Left lung (tissue), 10 donors: ENCODE measurements around the gene DYRK4. TPM values are rescaled to one million over a fixed set of nuclear protein-coding genes. Genes with fewer than 3 reads are reported as not detected.

ENCODE experiments used
- ATAC-seq: fragments of 200-7000 bp; cut with Tn5 transposase; one replicate; pipeline ENCODE4 v1.9.1; 2020; ENCODE audit warnings: moderate library complexity
- DNase-seq, 4 donors: peaks; one replicate each; pipeline ENCODE4 v3.0.0-alpha.2; 2013 to 2020
- H3K27ac ChIP-seq, 2 donors: fragments of 200-600 bp; sonication (generic) in 1 of 2; one replicate each; pipeline versions ENCODE4 v1.5.0 to v1.8.0; 2020 to 2021
- H3K27me3 ChIP-seq, 2 donors: fragments of 200-600 bp; sonication (generic) in 1 of 2; one replicate each; pipeline versions ENCODE4 v1.5.0 to v1.8.0; 2020 to 2021
- H3K36me3 ChIP-seq, 2 donors: fragments of 200-600 bp; sonication (generic) in 1 of 2; one replicate each; pipeline versions ENCODE4 v1.5.0 to v1.8.0; 2020 to 2021
- H3K4me1 ChIP-seq, 2 donors: fragments of 200-600 bp; one replicate each; pipeline ENCODE4 v1.8.0; 2021
- H3K4me3 ChIP-seq, 2 donors: fragments of 200-600 bp; sonication (generic) in 1 of 2; one replicate each; pipeline versions ENCODE4 v1.5.0 to v1.8.0; 2020 to 2021; ENCODE audit warnings: mild to moderate bottlenecking in 1 of 2
- H3K9me3 ChIP-seq, 2 donors: fragments of 200-600 bp; sonication (generic) in 1 of 2; one replicate each; pipeline versions ENCODE4 v1.5.0 to v1.8.0; 2020 to 2021
- CTCF ChIP-seq, 2 donors: fragments of 200-600 bp; sonication (generic) in 1 of 2; IDR thresholded peaks; one replicate each; pipeline versions ENCODE4 v1.5.0 to v1.8.0; 2021; ENCODE audit warnings: antibody characterized with exemption in 2 of 2
- intact Hi-C, 2 donors: fragments of 100-400 bp; cut with DNase I; formaldehyde crosslinking; loops; one replicate each; pipeline versions ENCODE4 v1.11.2 to v1.14.2; 2022
- polyA plus RNA-seq, 6 donors: library from polyadenylated mRNA; unstranded; fragments of 120-200 nt; gene quantifications; one replicate each; pipeline ENCODE4 v1.2.1, GENCODE V29; 2013; ENCODE audit not compliant: insufficient read length in 6 of 6
- total RNA-seq, 2 donors: library from RNA; stranded (reverse); fragmentation: NEBNext Ultra II Directional; extraction: Animal tissue kit (Norgen Biotek cat#: 25700); gene quantifications; one replicate each; pipeline ENCODE4 v1.2.1, GENCODE V29; 2021
- donor health status: DM: no; HTN: yes; CAD: no.
- donor health status: DM: no; HTN: no; CAD: no.

DYRK4 gene
- total and polyA plus RNA-seq, 8 donors, result 35.0 to 65.4 (median 56.6) TPM

DNA sequence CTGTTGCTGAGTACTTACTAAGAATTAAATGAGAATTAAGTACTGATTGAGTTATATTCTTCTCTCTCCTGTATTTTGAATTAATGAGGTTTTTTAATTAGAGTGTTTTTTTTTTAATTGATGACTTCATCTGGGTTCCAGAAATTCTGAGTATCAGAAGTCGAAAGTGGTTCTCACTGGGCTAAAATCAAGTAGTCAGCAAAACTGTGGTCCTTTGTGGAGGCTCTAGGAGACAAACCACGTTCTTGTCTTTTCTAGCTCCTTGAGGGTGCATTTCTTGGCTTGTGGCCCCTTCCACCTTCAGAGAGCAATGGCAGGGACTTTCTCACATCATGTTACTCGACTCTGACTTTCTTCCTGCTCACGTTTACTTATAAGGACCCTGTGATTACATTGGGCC, 8.1 kb upstream of the DYRK4 start:
- H3K36me3 ChIP-seq, result peaks cover 0 to 15% of the 10 kb centered on the region in 2 donors
- intact Hi-C loops, result no loop called here
- H3K4me1 ChIP-seq, result no peaks in the 10 kb centered on the region
- H3K27me3 ChIP-seq, result no peaks in the 10 kb centered on the region
- no peak for TF ChIP-seq CTCF (IDR thresholded peaks at IDR 0.05)
- DNase-seq, result no peak
- H3K9me3 ChIP-seq, result no peaks in the 10 kb centered on the region
- no peak overlapping the region for H3K4me3 ChIP-seq
- H3K27ac ChIP-seq, result no peak overlapping the region
- ATAC-seq, result no peak

GRCh38 chr12:4555804-4556203, 6.2 kb upstream of the DYRK4 start:
- no peak for TF ChIP-seq CTCF (IDR thresholded peaks at IDR 0.05)
- Histone ChIP-seq H3K36me3 (peaks cover 0 to 4% of the 10 kb centered on the region in 2 donors), H3K4me1 (no peaks in the 10 kb centered on the region), H3K27me3 (no peaks in the 10 kb centered on the region), H3K27ac (peak overlapping the region in 1 of 2 donors; percentile 39), H3K9me3 (no peaks in the 10 kb centered on the region), H3K4me3 (no peak overlapping the region)
- no peak for DNase-seq
- intact Hi-C loops, result no loop called here
- peak; percentile 16 for ATAC-seq

GRCh38 chr12:4556735-4557530, 5.1 kb upstream of the DYRK4 start:
- H3K36me3 ChIP-seq, result peaks cover 0 to 3% of the 10 kb centered on the region in 2 donors
- H3K9me3 ChIP-seq, result no peaks in the 10 kb centered on the region
- H3K4me1 ChIP-seq, result peaks cover 0 to 4% of the 10 kb centered on the region in 2 donors
- no peak for DNase-seq
- peak overlapping the region in 1 of 2 donors; percentile 39 for H3K27ac ChIP-seq
- H3K27me3 ChIP-seq, result peaks cover 0 to 1% of the 10 kb centered on the region in 2 donors
- TF ChIP-seq CTCF (IDR thresholded peaks at IDR 0.05), result no peak
- ATAC-seq, result peak; percentile 47
- intact Hi-C loops, result no loop called here
- no peak overlapping the region for H3K4me3 ChIP-seq

DNA sequence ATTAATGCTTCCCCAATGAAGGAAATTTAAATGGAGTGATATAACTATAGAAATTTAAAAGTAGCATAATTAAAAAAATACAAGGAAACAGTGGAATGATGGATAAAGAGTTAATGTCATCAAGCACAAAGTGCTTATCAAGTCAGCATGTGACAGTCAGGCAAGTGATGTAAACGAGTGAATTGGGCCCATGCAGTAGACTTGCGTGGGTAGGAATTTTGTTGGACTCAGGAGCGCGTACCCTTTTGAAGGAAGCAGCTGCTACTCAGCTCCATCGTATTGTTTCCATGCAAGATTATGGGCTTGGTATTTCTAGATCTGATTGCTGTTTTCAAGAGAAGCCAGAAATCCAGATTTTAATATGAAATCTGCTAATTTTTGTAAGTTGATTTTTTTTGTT, 4.4 kb upstream of the DYRK4 start:
- no peak for DNase-seq
- peaks cover 0 to 3% of the 10 kb centered on the region in 2 donors for H3K36me3 ChIP-seq
- peak overlapping the region in 1 of 2 donors; percentile 39 for H3K27ac ChIP-seq
- no peaks in the 10 kb centered on the region for H3K9me3 ChIP-seq
- intact Hi-C loops, result no loop called here
- no peak overlapping the region for H3K4me3 ChIP-seq
- no peak for TF ChIP-seq CTCF (IDR thresholded peaks at IDR 0.05)
- ATAC-seq, result no peak
- peaks cover 0 to 8% of the 10 kb centered on the region in 2 donors for H3K27me3 ChIP-seq
- peaks cover 0 to 10% of the 10 kb centered on the region in 2 donors for H3K4me1 ChIP-seq

GRCh38 chr12:4558171-4558570, 3.8 kb upstream of the DYRK4 start:
- peaks cover 0 to 10% of the 10 kb centered on the region in 2 donors for H3K4me1 ChIP-seq
- intact Hi-C loops, result no loop called here
- H3K27ac ChIP-seq, result no peak overlapping the region
- peaks cover 0 to 9% of the 10 kb centered on the region in 2 donors for H3K27me3 ChIP-seq
- TF ChIP-seq CTCF (IDR thresholded peaks at IDR 0.05), result no peak
- DNase-seq (no peak), ATAC-seq (no peak)
- H3K36me3 ChIP-seq, result peaks cover 0 to 3% of the 10 kb centered on the region in 2 donors
- no peaks in the 10 kb centered on the region for H3K9me3 ChIP-seq
- H3K4me3 ChIP-seq, result no peak overlapping the region
